ENCODE results near the gene DGKD.

The DGKD gene

DNA sequence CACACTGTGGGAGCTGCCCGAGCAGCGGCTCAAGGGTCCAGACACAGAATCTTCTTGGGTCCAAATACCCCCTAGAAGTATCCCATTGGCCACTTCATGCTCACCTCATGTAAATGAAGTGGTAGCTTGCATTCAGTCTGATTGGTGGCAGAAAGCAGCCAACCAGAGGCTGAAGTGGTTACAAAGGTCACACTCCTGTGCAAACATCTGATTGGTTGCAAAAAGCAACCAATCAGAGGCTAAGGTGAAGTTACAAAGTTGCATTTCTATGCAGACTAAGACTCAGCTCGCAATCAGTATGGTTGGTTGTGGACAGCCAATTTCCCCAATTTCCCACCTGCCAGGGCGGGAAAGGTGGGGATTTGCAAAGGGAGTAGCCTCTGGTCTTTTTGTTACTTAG is 94.3 kb downstream of the DGKD start:
- no peak for DNase-seq

DNA sequence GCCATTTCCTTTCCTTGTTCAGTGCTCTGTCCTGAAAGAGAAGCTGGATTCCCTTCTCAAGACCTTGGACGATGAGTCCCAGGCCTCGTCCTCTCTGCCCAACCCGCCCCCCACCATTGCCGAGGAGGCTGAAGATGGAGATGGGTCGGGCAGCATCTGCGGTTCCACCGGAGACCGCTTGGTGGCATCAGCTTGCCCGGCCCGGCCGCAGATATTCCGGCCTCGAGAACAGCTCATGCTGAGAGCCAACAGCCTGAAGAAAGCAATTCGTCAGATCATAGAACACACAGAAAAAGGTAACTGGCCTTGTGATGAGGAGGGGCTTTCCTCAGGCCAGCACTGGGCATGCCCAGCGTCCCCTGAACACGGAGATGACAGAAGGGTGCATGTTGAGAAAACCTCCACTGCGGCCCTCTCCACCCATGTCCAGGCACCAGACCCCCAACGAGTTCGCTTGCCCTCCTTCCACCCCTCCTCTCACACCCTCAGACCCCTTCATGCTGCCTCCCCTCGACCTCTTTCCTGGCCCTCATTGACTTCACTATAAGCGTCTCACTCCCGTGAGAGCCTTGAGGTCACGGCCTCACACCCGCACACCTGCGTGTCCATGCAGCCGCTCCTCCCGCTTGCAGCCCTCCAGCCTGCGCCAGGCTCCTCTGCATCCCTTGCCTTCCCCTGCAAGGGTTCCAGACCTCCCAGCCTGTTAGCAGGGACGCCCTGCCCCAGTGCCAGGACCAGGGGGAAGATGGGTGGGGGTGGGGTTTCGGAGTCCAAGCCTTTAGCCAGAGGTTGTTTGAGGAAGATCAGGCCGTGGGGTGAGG is 95.0 kb downstream of the DGKD start:
- no peak for DNase-seq

DNA sequence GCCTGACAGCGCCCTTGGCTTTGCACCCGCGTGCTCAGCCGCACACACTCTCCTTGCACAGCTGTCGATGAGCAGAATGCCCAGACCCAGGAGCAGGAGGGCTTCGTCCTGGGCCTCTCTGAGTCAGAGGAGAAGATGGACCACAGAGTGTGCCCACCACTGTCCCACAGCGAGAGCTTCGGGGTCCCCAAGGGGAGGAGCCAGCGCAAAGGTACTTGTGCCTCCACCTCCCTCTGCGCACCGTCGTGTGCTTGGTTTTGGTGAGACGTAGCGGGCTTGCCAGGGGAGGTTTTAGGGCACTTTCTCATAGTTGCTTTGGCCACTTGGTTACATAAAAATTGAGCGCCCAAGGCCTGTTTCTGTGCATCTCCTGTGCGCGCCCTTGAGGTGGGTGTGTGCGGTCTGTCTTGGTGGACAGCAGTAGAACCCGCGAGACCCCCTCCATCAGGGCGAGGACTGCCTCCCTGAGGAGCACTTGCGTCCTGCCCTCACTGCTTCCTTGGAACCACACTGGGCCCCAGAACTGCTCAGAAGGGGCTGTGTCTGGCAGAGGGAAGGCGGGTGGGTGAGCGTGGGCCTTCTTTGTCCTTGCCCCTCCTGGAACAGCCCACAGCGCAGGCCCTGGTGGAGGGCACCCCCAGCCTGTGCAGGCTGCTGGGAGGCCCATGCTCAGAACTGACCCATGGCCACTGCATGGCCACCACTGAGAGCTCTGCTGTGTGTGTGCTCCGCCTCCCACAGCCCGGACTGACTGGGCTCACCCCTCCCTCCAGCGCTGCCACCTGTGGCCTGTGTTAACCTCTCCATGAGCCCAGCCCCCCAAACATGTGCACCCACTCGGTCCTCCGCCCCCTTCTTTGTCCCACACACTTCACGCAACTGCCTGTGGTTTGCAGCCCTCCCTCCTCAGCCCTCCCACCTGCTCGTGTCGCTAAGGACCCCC is 95.9 kb downstream of the DGKD start:
- no peak for DNase-seq

DNA sequence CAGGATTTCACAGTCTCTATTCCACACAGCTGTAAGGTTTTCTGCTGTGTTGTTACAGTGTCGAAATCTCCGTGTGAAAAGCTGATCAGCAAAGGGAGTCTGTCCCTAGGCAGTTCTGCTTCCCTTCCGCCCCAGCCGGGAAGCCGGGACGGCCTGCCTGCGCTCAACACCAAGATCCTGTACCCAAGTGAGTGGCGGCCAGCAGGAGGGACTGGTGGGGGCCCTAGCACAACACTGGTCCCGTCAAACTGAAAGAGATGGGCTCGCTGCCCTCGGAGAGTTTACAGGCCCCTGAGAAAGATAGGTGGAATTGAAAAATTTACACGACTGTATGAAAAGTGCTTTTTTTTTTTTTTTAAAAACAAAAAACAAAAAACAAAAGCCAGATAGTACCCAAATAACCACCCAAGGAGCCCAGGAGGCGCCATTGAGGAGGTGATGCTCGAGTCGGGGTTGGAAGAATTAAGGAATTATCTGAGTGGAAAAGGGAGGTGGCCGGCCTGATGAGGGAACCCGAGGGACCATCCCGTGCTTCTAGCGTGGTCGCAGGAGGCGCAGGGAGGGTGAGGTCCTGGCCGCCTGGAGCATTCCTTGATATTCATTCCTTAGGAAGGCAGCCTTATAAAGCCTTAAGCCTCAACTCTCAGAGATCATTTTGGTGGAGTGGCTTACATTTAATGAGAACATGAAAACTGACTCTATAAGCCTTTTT is 96.7 kb downstream of the DGKD start:
- DNase-seq: no peak

DNA sequence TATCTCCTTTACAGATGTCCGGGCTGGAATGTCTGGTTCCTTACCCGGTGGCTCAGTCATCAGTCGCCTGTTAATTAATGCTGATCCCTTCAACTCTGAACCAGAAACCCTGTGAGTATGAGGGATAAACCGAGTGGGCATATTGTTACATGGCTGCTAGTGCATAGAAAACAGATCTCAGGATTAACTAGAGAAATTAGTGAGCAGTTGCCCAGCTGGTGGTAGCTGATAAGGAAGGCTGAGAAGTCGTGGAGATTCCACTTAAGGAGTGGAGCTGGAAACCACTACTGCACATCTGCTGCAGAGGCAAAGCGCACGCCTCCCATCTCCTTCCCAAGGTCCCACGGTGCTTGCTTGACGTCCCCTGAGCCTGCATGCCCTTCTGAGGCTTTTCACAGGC is 97.7 kb downstream of the DGKD start:
- DNase-seq: no peak

DNA sequence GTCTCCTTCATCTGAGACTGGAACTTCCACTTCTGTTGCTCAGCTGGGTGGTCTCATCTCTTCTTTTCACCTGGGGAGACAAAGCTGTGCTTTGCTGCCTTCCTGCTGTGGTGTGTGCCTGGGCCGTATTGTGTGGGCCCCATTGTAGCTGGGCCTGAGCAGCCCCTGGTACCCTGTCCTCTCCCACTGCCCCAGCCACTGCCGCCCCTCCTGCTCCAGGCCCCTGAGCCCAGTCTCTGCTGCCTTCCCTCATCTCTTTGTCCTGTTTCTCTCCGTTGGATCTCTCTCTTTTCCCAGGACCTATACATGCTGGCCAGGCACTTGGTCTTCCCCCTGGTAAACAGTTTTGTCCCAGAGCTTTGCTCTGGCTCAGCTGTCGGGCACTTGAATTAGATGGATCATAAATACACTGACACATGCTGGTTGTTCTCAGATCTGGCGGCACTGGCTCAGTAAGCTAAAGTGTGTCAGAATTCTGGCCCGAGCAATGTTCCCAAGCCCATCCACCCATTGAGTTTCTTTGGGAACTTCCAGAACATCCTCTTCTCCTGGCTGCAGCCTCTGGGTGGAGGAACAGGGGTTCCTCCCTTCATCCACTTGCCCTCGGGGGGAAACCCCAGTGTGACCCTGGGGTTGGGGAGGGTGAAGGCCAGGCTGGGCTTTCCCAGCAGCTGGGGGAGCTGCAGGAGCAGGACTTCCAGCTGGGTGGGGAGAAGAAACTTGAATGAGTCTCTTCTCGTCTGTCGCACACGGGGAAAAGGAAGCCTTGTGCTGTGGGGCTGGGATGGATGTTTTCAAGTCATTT is 99.0 kb downstream of the DGKD start:
- no peak for DNase-seq

DNA sequence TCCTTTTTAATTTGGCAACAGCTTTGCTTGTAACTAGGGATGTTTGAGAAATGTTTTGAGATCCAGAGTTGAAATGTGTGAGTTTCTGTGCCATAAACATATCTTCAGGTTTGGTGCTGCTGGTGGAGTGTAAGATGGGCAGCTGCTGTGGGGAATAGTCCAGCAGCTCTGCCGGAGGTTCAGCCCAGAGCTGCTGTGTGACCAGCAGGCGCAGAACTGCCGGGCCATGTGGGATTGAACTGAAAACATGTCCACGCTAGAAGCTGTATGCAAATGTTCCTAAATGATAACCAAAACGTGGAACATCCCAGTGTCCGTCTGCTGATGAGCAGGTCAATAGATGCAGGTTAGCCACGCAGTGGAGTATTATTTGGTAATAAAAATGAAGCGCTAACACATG is 99.6 kb downstream of the DGKD start:
- no peak for DNase-seq

DNA sequence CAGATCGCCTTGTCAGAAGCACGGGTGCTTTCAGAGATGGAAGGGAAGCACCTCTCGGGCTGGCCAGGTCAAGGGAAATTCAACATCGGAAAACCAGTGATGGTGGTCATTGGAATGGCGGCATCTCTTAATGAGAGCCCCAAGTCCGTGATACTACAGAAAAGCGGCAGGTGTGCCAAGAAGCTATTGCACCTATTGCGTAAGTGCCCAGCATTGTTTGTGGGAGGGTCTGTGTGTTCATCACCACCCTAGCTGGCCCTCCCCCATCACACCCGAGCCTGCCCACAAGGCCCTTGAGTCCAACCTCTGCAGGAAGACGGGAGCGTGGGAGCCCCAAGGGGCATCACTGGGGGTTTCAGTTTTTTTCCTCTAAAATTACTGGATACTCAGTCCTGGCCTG is 100.7 kb downstream of the DGKD start:
- DNase-seq: no peak

DNA sequence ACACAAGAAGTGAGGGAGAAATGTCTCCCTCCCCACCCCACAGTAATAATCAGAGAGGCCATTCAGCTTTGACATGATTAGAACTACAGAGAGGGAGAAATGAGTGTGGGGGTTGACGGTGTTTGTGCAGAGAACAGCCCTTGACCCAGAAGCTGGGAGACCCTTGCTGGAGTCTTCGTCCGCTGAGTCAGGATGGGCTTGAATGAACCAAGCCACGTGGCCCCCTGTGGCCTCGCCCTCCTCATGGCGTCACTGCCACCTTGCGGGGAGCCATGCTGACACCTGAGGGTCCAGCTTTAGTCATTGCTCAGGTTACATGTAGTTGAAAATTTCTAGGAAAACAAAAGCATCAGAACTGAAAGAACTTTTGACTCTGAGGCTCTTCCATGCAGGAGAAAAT is 101.2 kb downstream of the DGKD start:
- DNase-seq: no peak

DNA sequence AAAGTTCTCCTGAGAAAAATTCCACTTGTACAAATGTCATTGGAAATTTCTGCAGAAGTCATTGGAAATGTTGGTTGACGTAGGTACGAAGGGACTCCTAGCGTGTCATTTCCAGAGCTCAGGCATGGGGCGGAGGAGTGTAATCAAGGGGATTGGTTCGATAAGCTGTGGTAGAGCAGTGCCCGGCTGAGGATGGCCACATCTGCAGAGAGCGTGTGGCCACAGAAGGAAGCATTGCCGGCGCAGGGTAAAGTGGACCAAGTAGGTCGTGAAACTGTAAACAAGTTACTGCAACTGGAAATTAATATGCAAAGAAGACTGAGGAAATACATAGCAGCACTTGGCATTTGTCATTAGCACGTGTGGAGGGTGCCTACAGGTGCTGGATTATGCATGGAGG is 101.8 kb downstream of the DGKD start:
- no peak for DNase-seq

DNA sequence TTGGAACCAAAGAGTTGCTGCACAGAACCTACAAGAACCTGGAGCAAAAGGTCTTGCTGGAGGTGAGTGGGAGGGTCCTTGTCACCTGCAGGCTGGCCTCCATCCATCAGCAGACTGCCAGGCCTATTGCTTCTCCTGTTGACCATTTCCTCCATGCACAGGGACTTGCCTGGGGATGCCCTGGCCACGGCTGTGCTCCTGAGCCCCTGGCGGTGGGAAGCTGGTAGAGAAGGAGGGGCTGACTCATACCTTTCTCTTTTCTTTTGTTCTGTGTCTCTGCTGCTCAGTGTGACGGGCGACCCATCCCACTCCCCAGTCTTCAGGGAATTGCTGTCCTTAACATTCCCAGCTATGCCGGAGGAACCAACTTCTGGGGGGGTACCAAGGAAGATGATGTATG is 102.6 kb downstream of the DGKD start:
- DNase-seq: no peak

DNA sequence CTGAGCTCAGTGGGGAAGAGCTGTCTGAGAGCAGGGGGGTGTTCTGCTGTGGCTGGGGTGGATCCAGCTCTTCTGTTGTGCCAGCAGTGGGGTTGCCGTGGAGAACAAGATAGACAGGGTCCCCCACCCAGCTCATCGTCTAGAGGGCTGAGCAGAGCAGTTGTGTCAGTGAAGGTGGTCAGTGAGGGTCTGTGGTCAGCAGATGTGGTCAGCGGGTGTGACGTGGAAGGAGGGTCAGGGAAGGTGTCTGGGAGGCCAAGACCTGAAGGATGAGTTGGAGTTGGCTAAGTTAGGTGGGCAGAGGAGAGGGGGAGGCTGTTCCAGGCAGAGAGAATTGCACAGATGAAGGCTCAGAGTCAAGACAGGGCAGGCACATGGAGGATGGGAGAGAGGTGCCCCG is 103.1 kb downstream of the DGKD start:
- no peak for DNase-seq

DNA sequence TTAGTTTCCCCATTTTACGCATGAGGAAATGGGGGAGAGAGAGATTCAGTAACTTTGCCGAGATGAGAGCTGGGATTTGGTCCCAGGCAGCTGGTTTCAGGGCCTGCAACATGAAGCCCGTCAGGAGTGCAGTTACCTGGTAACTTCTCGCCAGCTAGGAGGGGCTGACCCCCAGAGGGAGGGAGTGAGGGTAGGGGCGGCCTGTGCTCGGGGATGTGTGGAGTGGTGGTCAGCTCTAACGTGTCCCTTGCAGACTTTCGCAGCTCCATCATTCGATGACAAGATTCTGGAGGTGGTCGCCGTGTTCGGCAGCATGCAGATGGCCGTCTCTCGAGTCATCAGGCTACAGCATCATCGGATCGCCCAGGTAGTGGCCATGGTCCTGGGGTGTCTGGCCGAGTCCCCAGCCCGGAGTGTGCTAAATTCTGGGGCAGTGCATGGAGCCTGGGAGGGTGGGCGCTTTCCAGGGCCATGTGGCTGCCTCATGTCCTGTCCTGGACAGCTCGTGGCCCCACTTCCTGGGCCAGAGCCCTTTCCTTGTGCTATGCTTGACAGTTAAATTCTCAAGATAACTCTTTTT is 103.8 kb downstream of the DGKD start:
- no peak for DNase-seq

DNA sequence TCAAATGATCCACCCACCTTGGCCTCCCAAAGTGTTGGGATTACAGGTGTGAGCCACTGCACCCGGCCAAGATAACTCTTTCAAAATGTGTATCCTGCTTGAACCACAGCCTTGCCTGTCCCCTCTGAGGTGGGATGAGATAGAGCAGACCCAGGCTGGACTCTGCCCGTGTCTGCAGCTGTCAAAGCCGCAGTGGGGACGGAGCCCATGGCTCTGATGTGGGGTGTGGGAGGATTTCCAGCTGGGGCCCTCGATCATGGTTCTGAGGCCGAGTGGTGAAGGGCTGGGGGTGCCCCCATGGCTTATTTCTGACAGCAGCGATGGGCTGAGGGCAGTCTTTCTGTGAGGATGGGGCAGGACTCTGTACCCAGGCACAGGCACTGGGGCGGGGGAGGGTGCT is 104.5 kb downstream of the DGKD start:
- no peak for DNase-seq

DNA sequence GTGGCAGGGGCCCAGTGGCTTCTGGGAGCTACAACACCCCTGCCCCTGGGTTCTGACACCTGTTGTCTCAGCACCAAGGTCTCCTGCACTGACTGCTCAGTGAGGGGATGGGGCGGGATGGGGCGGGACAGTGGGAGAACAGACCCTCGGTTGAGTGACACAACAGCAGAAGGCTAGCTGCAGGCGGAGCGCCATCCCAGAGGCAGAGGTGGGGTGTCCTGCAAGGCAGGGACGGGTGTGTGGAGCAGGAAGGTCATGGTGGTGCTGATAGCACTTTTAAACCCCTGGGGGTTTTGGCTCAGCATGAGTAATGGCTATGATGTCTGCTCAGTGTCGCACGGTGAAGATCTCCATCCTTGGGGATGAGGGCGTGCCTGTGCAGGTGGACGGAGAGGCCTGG is 105.1 kb downstream of the DGKD start:
- DNase-seq: no peak

DNA sequence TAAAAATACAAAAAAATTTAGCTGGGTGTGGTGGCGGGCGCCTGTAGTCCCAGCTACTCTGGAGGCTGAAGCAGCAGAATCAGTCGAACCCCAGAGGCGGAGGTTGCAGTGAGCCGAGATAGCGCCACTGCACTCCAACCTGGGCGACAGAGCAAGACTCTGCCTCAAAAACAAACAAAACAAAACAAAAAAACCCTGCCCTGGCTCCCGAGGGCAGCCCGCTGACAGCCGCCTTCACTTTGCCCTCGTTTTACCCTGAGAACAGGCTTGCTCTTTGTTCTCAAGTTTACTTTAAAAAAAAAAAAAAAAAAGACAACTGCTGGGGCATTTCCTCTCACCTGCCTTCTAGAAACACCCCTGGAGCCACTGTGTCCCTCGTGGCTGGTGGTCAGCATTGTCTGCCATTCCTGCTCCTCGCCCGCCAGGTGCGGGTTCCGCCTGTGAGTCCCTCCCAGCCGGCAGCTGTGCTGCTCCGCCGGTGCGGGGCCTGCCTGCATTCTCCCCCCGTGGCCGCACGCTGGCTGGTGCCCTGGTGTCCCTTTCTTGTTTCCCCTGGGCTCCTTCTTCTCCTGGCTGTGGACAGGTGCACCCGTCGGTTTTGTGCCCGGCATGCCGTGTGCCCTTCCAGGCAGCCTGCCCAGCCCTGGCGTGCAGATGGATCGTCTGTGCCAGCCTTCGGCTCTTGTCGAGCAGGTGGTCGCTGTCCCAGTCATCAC is 106.6 kb downstream of the DGKD start:
- no peak for DNase-seq

DNA sequence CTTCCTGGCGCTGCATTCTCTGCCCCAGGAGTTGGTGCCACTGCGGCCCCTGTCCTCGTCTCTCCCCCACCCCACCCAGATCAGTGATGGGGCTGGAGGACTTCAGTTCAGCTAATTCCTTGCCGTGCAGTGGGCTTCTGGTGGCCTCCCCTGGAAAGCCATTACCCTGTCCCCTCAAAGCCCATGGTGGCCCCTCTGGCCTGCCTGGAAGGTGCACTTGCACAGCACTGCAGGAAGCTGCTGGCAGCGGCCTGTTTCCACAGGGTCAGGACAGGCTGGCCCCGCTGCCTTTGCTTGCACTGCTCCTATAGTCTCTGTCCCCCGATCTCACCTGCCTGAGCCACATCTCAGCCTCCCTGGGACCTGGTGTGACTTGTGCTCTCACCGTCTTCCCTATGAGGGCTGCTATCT is 107.2 kb downstream of the DGKD start:
- DNase-seq: no peak

DNA sequence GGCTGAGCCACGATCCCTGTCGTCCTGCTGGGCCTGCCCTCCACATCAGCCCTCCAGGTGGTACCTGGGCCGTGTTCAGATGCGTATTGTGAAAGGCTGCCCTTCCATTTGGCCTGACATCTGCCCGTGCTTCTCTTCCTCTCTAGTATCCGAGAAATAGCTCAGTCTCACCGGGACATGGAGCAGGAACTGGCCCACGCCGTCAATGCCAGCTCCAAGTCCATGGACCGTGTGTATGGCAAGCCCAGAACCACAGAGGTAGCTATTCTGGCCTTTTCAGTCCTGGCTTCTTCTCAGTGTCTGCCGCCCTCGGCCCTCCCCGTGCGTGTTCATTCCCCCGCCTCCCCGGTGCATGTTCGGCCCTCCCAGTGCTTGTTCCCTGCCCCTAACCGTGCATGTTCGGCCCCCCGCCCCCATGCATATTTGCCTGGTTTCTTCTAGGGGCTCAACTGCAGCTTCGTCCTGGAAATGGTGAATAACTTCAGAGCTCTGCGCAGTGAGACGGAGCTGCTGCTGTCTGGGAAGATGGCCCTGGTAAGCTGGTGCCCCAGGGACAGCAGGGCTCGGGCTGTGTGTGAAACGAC is 108.0 kb downstream of the DGKD start:
- no peak for DNase-seq

DNA sequence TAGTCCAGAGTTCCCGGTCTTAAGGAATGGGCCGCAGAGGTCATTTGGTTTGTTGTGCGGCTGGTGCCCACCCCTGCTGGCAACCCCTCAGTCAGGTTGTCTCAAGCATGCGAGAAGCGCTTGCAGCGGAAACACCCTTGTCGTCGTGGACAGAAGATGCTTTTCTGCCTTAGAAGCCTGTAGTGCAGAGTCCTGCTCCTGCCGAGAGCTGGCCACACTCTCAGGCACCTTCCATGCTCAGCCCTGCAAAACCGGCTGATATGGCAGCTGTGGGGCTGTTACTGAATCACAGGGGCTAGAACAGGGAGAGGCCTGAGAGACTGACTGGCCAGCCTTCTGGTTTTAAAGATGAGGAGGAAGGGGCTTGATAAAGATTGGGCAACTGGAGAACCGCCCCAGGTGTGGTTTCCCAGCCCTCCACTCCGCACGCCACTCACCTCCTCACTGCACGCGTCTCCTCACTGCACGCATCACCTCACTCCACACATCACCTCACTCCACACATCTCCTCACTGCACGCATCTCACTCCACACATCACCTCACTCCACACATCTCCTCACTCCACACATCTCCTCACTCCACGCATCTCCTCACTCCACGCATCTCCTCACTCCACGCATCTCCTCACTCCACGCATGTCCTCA is 108.7 kb downstream of the DGKD start:
- no peak for DNase-seq

DNA sequence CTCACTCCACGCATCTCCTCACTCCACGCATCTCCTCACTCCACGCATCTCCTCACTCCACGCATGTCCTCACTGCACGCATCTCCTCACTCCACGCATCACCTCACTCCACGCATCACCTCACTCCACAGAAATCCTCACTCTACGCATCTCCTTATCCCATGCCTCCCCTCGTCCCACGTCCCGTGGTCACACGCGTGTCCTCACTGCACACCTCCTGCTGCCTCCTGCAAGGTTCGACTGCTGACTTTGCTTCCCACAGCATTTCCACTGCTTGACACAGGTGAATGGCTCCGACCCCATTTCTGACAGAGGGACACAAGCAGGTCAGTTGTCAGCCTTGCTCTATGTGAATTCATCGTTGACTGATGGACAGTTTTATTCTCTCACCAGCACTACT is 109.3 kb downstream of the DGKD start:
- no peak for DNase-seq

DNA sequence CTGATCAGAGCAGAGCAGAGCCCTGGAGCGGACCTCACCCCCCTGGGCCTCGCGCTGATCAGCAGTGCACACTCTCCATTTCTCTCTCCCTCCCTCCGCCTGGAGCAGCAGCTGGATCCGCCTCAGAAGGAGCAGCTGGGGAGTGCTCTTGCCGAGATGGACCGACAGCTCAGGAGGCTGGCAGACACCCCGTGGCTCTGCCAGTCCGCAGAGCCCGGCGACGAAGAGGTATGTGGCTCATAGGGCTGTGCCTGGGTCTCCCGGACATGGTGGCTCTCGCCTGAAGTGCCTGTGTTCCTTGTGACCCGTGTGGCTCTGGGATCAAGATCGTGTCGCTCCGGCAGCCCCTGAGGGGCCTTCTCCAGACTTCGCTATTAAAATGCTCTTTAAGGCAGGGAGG is 109.8 kb downstream of the DGKD start:
- no peak for DNase-seq
